Glutamatergic neuron (in vitro differentiated cells): Measurements from ENCODE around the gene NOS1AP. TPM values are rescaled to one million over a fixed set of nuclear protein-coding genes. Genes with fewer than 3 reads are reported as not detected.
A peak's percentile ranks its signal among the peaks of the same experiment; 100 is the strongest.
"Not testable (repeated sequence)": the region's sequence is repeated elsewhere in the genome, so short reads cannot be mapped to it uniquely, and the experiment has no call there.

ENCODE experiments used
- DNase-seq: peaks from one replicate; pipeline ENCODE4 v3.0.0; 2022
- H3K27ac Mint-ChIP-seq: one replicate; pipeline ENCODE4 v1.8.0; 2020; ENCODE audit warnings: mild to moderate bottlenecking, mixed read lengths, inconsistent platforms; ENCODE audit not compliant: unreplicated experiment
- H3K27me3 Mint-ChIP-seq: one replicate; pipeline ENCODE4 v1.8.0; 2020; ENCODE audit warnings: mild to moderate bottlenecking, moderate library complexity, mixed read lengths, inconsistent platforms; ENCODE audit not compliant: unreplicated experiment
- H3K36me3 Mint-ChIP-seq: one replicate; pipeline ENCODE4 v1.8.0; 2020; ENCODE audit warnings: mild to moderate bottlenecking, mixed read lengths, inconsistent platforms; ENCODE audit not compliant: unreplicated experiment
- H3K4me1 Mint-ChIP-seq: one replicate; pipeline ENCODE4 v1.8.0; 2020; ENCODE audit warnings: mild to moderate bottlenecking, low read depth, mixed read lengths, inconsistent platforms; ENCODE audit not compliant: unreplicated experiment
- H3K4me3 Mint-ChIP-seq: one replicate; pipeline ENCODE4 v1.8.0; 2020; ENCODE audit warnings: mild to moderate bottlenecking, mixed read lengths, inconsistent platforms; ENCODE audit not compliant: unreplicated experiment
- H3K9me3 Mint-ChIP-seq: one replicate; pipeline ENCODE4 v1.8.0; 2020; ENCODE audit warnings: mild to moderate bottlenecking, moderate library complexity, mixed read lengths, inconsistent platforms; ENCODE audit not compliant: unreplicated experiment
- total RNA-seq: library from RNA; stranded (reverse); fragmentation: NEBNext Ultra II Directional; extraction: Animal tissue kit (Norgen Biotek cat#: 25700); gene quantifications from one replicate; pipeline ENCODE4 v1.2.1, GENCODE V29; 2021; ENCODE audit not compliant: unreplicated experiment
- TF ChIP-seq, protein P1 (sequence below): fragments of 200-600 bp; sonication (generic); IDR thresholded peaks from one replicate; pipeline ENCODE4 v1.5.0; 2021; ENCODE audit not compliant: partially characterized antibody, unreplicated experiment

Gene NOS1AP
- total RNA-seq, 1 donor from 2014 or later: 12.7 TPM

DNA sequence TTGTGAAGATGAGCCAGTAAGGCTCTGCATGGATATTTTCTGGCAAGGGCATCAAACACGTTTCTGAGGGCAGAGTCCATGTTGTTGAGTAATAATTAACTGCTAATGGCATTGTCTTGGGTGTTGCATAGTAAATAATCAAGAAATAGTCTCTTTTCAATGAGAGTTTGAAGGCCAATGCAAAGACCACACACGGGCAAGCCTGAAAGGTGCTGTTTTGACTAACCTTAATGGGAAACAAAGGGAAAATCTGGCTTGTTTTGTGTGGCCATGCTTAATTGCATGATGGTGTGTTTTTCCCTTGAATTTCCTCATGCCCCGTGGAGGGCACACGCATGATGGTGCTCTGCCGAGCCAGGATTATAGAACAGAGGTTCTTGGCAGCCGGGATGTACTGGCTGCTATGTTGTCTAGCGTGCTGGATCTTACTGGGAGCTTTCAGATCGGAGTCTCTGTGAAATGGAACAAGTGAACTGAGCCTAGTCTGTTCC, 127.6 kb downstream of the NOS1AP start:
- no peaks in the 10 kb centered on the region for H3K27me3 Mint-ChIP-seq
- H3K9me3 Mint-ChIP-seq: peaks cover 2% of the 10 kb centered on the region
- H3K4me1 Mint-ChIP-seq: peaks cover 12% of the 10 kb centered on the region
- peak overlapping the region; percentile 31 for H3K27ac Mint-ChIP-seq
- no peaks in the 10 kb centered on the region for H3K36me3 Mint-ChIP-seq
- no peak overlapping the region for H3K4me3 Mint-ChIP-seq
- TF ChIP-seq, protein P1, sequence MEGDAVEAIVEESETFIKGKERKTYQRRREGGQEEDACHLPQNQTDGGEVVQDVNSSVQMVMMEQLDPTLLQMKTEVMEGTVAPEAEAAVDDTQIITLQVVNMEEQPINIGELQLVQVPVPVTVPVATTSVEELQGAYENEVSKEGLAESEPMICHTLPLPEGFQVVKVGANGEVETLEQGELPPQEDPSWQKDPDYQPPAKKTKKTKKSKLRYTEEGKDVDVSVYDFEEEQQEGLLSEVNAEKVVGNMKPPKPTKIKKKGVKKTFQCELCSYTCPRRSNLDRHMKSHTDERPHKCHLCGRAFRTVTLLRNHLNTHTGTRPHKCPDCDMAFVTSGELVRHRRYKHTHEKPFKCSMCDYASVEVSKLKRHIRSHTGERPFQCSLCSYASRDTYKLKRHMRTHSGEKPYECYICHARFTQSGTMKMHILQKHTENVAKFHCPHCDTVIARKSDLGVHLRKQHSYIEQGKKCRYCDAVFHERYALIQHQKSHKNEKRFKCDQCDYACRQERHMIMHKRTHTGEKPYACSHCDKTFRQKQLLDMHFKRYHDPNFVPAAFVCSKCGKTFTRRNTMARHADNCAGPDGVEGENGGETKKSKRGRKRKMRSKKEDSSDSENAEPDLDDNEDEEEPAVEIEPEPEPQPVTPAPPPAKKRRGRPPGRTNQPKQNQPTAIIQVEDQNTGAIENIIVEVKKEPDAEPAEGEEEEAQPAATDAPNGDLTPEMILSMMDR: no peak
- DNase-seq: no peak

DNA sequence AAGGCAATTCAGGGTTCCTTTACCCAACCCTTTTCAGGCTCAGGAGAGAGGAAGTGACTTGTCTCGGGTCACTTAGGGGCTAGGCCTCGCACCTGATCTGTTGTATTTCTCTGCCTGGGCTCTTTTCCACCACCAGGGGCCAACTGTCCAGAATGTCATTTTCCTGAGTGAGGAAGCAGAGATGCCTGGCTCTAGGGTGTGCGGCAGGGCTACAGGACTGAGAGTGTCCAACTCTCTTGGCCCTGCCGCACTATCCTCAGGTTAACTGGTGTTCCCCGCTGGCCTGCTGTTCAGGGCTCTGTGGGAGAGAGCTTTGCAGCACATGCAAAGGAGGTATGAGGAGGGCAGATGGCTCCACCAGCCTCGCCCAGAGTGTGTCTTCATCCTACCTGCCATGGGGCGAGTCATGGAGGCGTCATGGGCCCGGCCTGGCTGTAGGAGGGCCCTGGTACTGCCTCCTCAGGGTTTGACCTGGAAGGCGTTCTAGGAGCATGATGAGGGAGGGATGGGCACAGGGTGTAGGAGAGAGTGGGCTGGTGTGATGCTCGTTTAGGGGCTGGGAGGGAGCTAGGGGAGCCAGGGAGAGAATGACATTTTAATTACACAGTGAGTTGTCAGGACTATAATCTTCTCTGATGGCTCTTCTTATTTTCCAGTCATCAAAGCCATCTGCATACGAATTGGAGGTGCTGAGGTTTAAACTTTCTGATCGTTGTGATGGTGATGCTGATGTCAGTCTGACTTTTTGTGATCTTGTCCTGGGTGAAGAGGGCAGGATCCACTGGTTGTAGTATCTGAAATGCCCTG, 128.3 kb downstream of the NOS1AP start:
- Mint-ChIP-seq H3K4me1 (peaks cover 12% of the 10 kb centered on the region), H3K4me3 (no peak overlapping the region), H3K27ac (no peak overlapping the region), H3K9me3 (peaks cover 2% of the 10 kb centered on the region), H3K27me3 (no peaks in the 10 kb centered on the region), H3K36me3 (no peaks in the 10 kb centered on the region)
- TF ChIP-seq, protein P1: no peak
- DNase-seq: no peak

DNA sequence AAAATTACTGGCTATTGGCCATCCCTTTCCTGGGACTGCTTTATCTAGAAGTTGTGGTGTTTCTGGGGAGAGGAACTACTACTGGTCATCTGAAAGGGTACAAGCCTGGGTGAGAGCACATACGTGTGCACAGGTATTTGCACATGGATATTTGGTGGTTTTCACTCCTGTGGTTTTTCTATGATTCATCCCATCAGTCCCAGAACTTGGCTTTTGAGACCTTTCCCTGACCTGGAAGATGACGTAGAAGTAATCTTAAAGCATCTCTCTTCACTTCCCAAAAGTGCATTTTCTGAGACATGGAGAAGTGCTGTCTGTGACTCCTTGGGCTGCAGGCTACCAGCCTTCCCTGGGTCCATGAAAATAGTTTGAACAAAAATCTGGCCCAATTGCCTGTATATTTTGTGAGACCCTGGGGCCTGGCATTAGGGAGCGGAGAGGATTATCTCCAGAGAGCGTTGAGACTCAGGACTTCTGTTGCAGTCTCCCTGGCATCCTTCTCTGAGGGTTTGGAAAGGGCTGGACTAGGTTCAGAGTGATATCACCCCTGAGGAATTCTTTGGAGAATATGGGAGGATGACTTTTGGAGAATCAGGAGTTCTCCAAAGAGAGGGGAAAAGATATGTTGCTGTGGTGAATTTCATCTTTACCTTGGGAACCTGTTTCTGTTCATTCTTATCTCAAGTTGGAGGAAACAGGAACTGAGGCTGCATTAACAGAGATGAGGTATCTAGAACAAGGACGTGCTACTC, 130.8 kb downstream of the NOS1AP start:
- Mint-ChIP-seq H3K27ac (no peak overlapping the region), H3K9me3 (peaks cover 2% of the 10 kb centered on the region), H3K36me3 (no peaks in the 10 kb centered on the region), H3K27me3 (peaks cover 3% of the 10 kb centered on the region), H3K4me3 (no peak overlapping the region), H3K4me1 (peaks cover 14% of the 10 kb centered on the region)
- TF ChIP-seq, protein P1: no peak
- DNase-seq: no peak

DNA sequence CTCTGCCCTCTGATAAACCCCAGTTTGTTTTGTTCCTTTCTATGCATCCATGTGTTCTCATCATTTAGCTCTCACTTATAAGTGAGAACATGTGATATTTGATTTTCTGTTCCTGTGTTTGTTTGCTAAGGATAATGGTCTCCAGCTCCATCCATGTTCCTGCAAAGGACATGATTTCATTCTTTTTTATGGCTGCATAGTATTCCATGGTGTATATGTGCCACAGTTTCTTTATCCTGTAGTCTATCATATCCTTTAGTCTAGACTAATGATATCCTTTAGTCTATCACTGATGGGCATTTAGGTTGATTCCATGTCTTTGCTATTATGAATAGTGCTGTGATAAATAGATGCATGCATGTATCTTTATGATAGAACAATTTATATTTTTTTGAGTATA, 131.6 kb downstream of the NOS1AP start:
- not testable (repeated sequence) for H3K27ac Mint-ChIP-seq, H3K36me3 Mint-ChIP-seq, DNase-seq, H3K27me3 Mint-ChIP-seq, H3K9me3 Mint-ChIP-seq, H3K4me3 Mint-ChIP-seq
- peaks cover 14% of the 10 kb centered on the region for H3K4me1 Mint-ChIP-seq

DNA sequence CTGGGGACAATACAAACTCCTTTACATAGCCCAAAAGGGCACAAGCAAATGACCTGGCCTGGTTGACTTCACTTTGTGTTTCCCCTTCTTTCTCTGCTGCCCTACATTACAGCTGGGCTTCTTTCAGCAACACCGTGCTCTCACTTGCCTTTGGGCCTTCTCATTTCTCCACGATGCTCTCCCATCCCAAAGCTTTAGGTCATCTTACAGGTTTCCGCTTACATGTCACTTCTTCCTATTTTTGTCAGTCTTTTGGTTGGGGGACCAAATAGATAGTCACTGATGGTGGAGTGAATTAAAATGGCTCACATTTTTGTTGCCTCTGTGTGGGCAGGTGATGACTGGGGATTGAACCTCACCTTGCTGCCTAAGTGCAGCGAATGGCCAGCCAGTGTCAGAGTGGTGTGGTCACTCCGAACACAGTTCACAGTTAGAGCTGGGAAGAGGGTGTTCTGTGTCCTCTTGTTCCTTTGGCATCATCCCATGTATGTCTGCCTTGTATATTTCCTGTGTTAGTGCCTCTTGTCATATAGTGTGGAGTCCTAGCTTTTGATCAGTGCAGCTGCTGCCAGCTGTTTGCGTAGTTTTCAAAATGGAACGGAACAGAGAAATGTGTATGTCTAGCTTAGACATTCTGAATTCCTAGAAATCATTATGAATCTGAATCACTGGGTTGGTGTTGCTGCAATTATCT, 134.8 kb downstream of the NOS1AP start:
- no peak overlapping the region for H3K27ac Mint-ChIP-seq
- H3K36me3 Mint-ChIP-seq: no peaks in the 10 kb centered on the region
- peaks cover 2% of the 10 kb centered on the region for H3K9me3 Mint-ChIP-seq
- no peak overlapping the region for H3K4me3 Mint-ChIP-seq
- TF ChIP-seq, protein P1: no peak
- H3K4me1 Mint-ChIP-seq: peaks cover 2% of the 10 kb centered on the region
- peaks cover 3% of the 10 kb centered on the region for H3K27me3 Mint-ChIP-seq
- DNase-seq: no peak
